ENCODE measurements around the gene ANKRD44. TPM values are rescaled to one million over a fixed set of nuclear protein-coding genes. Genes with fewer than 3 reads are reported as not detected.

The ANKRD44 gene
- total and polyA plus RNA-seq, 2 of the 8 experiments (the other 6 are each of a cell fraction or from before 2014, with no cell fraction given): 1.2 to 1.3 TPM

GRCh38 chr2:197131558-197131855 lies 179.1 kb downstream of the ANKRD44 start (continued):
- TF ChIP-seq FOSL1 (IDR thresholded peaks at IDR 0.05; ENCODE audit: insufficient read depth, low read depth, low read length) (no peak), PHF8 (conservative IDR thresholded peaks at IDR 0.05; ENCODE audit: low read depth, low read length) (no peak)

Data from H1 (cell line).